ENCODE measurements around the gene ZMYND8. TPM values are rescaled to one million over a fixed set of nuclear protein-coding genes. Genes with fewer than 3 reads are reported as not detected.

ZMYND8 gene
- total RNA-seq, 1 experiment from 2014 or later, result 107 TPM

- Histone ChIP-seq H3K4me3 (no peak overlapping the region), H2AFZ (no peak overlapping the region), H3K36me3 (ENCODE audit: low read depth) (peaks cover 27% of the 10 kb centered on the region), H3F3A (ENCODE audit: insufficient read depth, low read depth) (peaks cover 74% of the 10 kb centered on the region), H3K4me2 (no peak overlapping the region), H3K9me3 (ENCODE audit: insufficient read depth, low read depth) (no peaks in the 10 kb centered on the region), H3K27ac (no peak overlapping the region), H3K79me2 (ENCODE audit: low read depth) (peaks cover 96% of the 10 kb centered on the region), H3K9me2 (ENCODE audit: insufficient read depth) (no peaks in the 10 kb centered on the region), H3K27me3 (ENCODE audit: insufficient read depth, low read depth) (no peaks in the 10 kb centered on the region), H4K20me1 (ENCODE audit: insufficient read depth) (no peaks in the 10 kb centered on the region), H3K4me1 (replicated peaks; ENCODE audit: insufficient read depth) (peaks cover 33% of the 10 kb centered on the region)
- ChIA-PET CTCF (no interaction called here), POLR2A (ENCODE audit: unreplicated experiment) (interaction anchor here (0.6 kb wide), 1 partner anchor 187 kb away, joined by 10 read pairs; no protein-coding TSS in a partner anchor)
- intact Hi-C loops (cut with micrococcal nuclease; ENCODE audit: unreplicated experiment), result no loop called here
- no TSS peak for BruUV-seq (replicated peaks)
- DNase-seq, result no peak
- TF ChIP-seq CTCF (conservative IDR thresholded peaks at IDR 0.05) (no peak), EZH2 (IDR thresholded peaks at IDR 0.05; ENCODE audit: low read depth) (no peak)
Observed at GRCh38 chr20:47311967-47312681, 44.4 kb downstream of the ZMYND8 start.

GRCh38 chr20:47311211-47311610 is 45.3 kb downstream of the ZMYND8 start:
- H3K27ac ChIP-seq, result no peak overlapping the region
- POLR2A ChIA-PET (ENCODE audit: unreplicated experiment), result no interaction called here
- H3K27me3 ChIP-seq (ENCODE audit: insufficient read depth, low read depth), result no peaks in the 10 kb centered on the region

GRCh38 chr20:47310729-47311128 is 45.8 kb downstream of the ZMYND8 start:
- Histone ChIP-seq H2AFZ (no peak overlapping the region), H3K4me1 (replicated peaks; ENCODE audit: insufficient read depth) (peaks cover 19% of the 10 kb centered on the region), H3K27me3 (ENCODE audit: insufficient read depth, low read depth) (no peaks in the 10 kb centered on the region), H3K36me3 (ENCODE audit: low read depth) (peaks cover 39% of the 10 kb centered on the region), H3K9me3 (ENCODE audit: insufficient read depth, low read depth) (no peaks in the 10 kb centered on the region), H3K4me3 (no peak overlapping the region), H4K20me1 (ENCODE audit: insufficient read depth) (peaks cover 4% of the 10 kb centered on the region), H3K9me2 (ENCODE audit: insufficient read depth) (no peaks in the 10 kb centered on the region), H3K27ac (no peak overlapping the region; the same call in 1 of the 2 replicates), H3K79me2 (ENCODE audit: low read depth) (peaks cover 96% of the 10 kb centered on the region), H3F3A (ENCODE audit: insufficient read depth, low read depth) (peaks cover 73% of the 10 kb centered on the region), H3K4me2 (no peak overlapping the region)
- no peak for DNase-seq
- TF ChIP-seq CTCF (conservative IDR thresholded peaks at IDR 0.05) (no peak), EZH2 (IDR thresholded peaks at IDR 0.05; ENCODE audit: low read depth) (no peak)
- POLR2A ChIA-PET (ENCODE audit: unreplicated experiment), result no interaction called here
- intact Hi-C loops (cut with micrococcal nuclease; ENCODE audit: unreplicated experiment), result no loop called here
- BruUV-seq (replicated peaks), result no TSS peak
- CTCF ChIA-PET, result interaction anchor here (0.6 kb wide), 1 partner anchor 146 kb away, joined by 9 read pairs; no protein-coding TSS in a partner anchor

More at GRCh38 chr20:47311211-47311610, 45.3 kb downstream of the ZMYND8 start:
- Histone ChIP-seq H3K4me2 (no peak overlapping the region), H2AFZ (no peak overlapping the region), H3F3A (ENCODE audit: insufficient read depth, low read depth) (peaks cover 73% of the 10 kb centered on the region), H3K79me2 (ENCODE audit: low read depth) (peaks cover 96% of the 10 kb centered on the region), H4K20me1 (ENCODE audit: insufficient read depth) (no peaks in the 10 kb centered on the region), H3K9me2 (ENCODE audit: insufficient read depth) (no peaks in the 10 kb centered on the region), H3K4me3 (no peak overlapping the region), H3K36me3 (ENCODE audit: low read depth) (peaks cover 34% of the 10 kb centered on the region), H3K4me1 (replicated peaks; ENCODE audit: insufficient read depth) (peaks cover 24% of the 10 kb centered on the region), H3K9me3 (ENCODE audit: insufficient read depth, low read depth) (no peaks in the 10 kb centered on the region)
- CTCF ChIA-PET, result interaction anchor here (0.6 kb wide), 1 partner anchor 145 kb away, joined by 9 read pairs; no protein-coding TSS in a partner anchor
- BruUV-seq (replicated peaks), result no TSS peak
- DNase-seq, result no peak
- intact Hi-C loops (cut with micrococcal nuclease; ENCODE audit: unreplicated experiment), result no loop called here
- TF ChIP-seq CTCF (conservative IDR thresholded peaks at IDR 0.05), result no peak
- no peak for TF ChIP-seq EZH2 (IDR thresholded peaks at IDR 0.05; ENCODE audit: low read depth)
